B cell (primary cell): ENCODE measurements around the gene C19orf33. TPM values are rescaled to one million over a fixed set of nuclear protein-coding genes. Genes with fewer than 3 reads are reported as not detected.

Experiments used
- ATAC-seq: fragments of 200-7000 bp; cut with Tn5 transposase; one replicate; pipeline ENCODE4 v1.10.0; 2021; ENCODE audit warnings: low read depth, mild to moderate bottlenecking, moderate number of reproducible peaks, moderate library complexity
- CTCF ChIA-PET: fragments of 350-600 bp; sonication (Branson Sonifier 250); formaldehyde crosslinking; loops from one replicate; lab custom pipeline; 2021; ENCODE audit warnings: antibody characterized with exemption, inconsistent platforms; lab: Charles Lee
- POLR2A ChIA-PET: fragments of 350-600 bp; sonication (Branson Sonifier 250); formaldehyde crosslinking; loops from one replicate; lab custom pipeline; 2021; ENCODE audit warnings: antibody characterized with exemption; lab: Charles Lee
- DNase-seq: peaks from one replicate; pipeline ENCODE4 v3.0.0; 2013
- H2AFZ ChIP-seq: 2 replicates; pipeline ENCODE4 v1.6.1; 2012; ENCODE audit warnings: mild to moderate bottlenecking, low read depth, low read length; ENCODE audit not compliant: insufficient read depth, poor library complexity, severe bottlenecking
- H3K27ac ChIP-seq, 2 donors: 1 replicate in 1 of 2; 2 replicates in 1 of 2; pipeline ENCODE4 v1.5.1; 2012 to 2013; ENCODE audit warnings: low read length in 2 of 2, mild to moderate bottlenecking in 2 of 2, moderate library complexity in 1 of 2
- H3K27me3 ChIP-seq, 4 experiments: fragments of 200-600 bp in 1 of 4; sonication (generic) in 1 of 4; replicated peaks in 1 of 4; 1 replicate in 2 of 4; 2 replicates in 2 of 4; pipeline versions ENCODE4 v1.6.1 to v1.7.0; 2013 to 2016; ENCODE audit warnings: low read length in 3 of 4, mild to moderate bottlenecking in 2 of 4, mixed read lengths in 1 of 4, moderate library complexity in 1 of 4; ENCODE audit not compliant: insufficient read depth in 4 of 4, control insufficient read depth in 3 of 4; ENCODE audit errors: control extremely low read depth in 1 of 4
- H3K36me3 ChIP-seq, 2 experiments: replicated peaks in 1 of 2; 1 replicate in 1 of 2; 2 replicates in 1 of 2; pipeline versions ENCODE4 v1.6.1 to v1.7.1; 2013; ENCODE audit warnings: low read length in 1 of 2; ENCODE audit not compliant: insufficient read depth in 2 of 2, control insufficient read depth in 1 of 2; ENCODE audit errors: control extremely low read depth in 1 of 2, extremely low read depth in 1 of 2
- H3K4me1 ChIP-seq, 2 donors: fragments of 200-600 bp in 1 of 2; sonication (generic) in 1 of 2; 1 replicate in 1 of 2; 2 replicates in 1 of 2; pipeline versions ENCODE4 v1.5.1 to v1.6.1; 2013 to 2017; ENCODE audit warnings: low read length in 2 of 2; ENCODE audit not compliant: control insufficient read depth in 2 of 2, insufficient read depth in 2 of 2
- H3K4me2 ChIP-seq: replicated peaks from 2 replicates; pipeline ENCODE3; 2012; ENCODE audit warnings: mild to moderate bottlenecking, low read depth, low read length; ENCODE audit not compliant: poor library complexity, severe bottlenecking
- H3K4me3 ChIP-seq, 5 experiments: fragments of 200-600 bp in 1 of 5; sonication (generic) in 1 of 5; 1 replicate in 3 of 5; 2 replicates in 2 of 5; pipeline versions ENCODE4 v1.5.1 to v1.7.0; 2011 to 2016; ENCODE audit warnings: low read length in 4 of 5, mild to moderate bottlenecking in 4 of 5, low read depth in 2 of 5, control low read depth in 1 of 5, moderate library complexity in 1 of 5; ENCODE audit not compliant: insufficient read depth in 1 of 5; ENCODE audit errors: control extremely low read depth in 1 of 5, extremely low read depth in 1 of 5
- H3K79me2 ChIP-seq: fragments of 200-600 bp; sonication (generic); one replicate; pipeline ENCODE4 v1.6.0; 2016; ENCODE audit warnings: low read length; ENCODE audit not compliant: control insufficient read depth, insufficient read depth
- H3K9ac ChIP-seq: fragments of 200-600 bp; sonication (generic); 2 replicates; pipeline ENCODE4 v1.6.1; 2017; ENCODE audit warnings: mild to moderate bottlenecking, low read length, moderate library complexity
- H3K9me3 ChIP-seq, 3 donors: one replicate each; pipeline versions ENCODE4 v1.6.1 to v1.7.1; 2013; ENCODE audit warnings: low read length in 2 of 3; ENCODE audit not compliant: control insufficient read depth in 2 of 3, insufficient read depth in 1 of 3; ENCODE audit errors: control extremely low read depth in 1 of 3
- H4K20me1 ChIP-seq: 2 replicates; pipeline ENCODE4 v1.6.0; 2012; ENCODE audit warnings: mild to moderate bottlenecking, low read length; ENCODE audit not compliant: insufficient read depth, control insufficient read depth, poor library complexity, severe bottlenecking
- H3K27ac Mint-ChIP-seq: one replicate; pipeline ENCODE4 v1.8.0; 2021; ENCODE audit warnings: mixed read lengths
- H3K27me3 Mint-ChIP-seq: one replicate; pipeline ENCODE4 v1.8.0; 2021; ENCODE audit warnings: mixed read lengths
- H3K4me1 Mint-ChIP-seq: one replicate; pipeline ENCODE4 v1.8.0; 2021; ENCODE audit warnings: mixed read lengths
- H3K4me3 Mint-ChIP-seq: one replicate; pipeline ENCODE4 v1.8.0; 2021; ENCODE audit warnings: mixed read lengths
- H3K9me3 Mint-ChIP-seq: one replicate; pipeline ENCODE4 v1.8.0; 2022; ENCODE audit warnings: mixed read lengths; ENCODE audit not compliant: insufficient read depth
- EZH2 ChIP-seq: IDR thresholded peaks from 2 replicates; pipeline ENCODE4 v1.6.1; 2012; ENCODE audit warnings: borderline replicate concordance, low read depth, mild to moderate bottlenecking, moderate library complexity, low read length; ENCODE audit not compliant: insufficient read depth, poor library complexity, severe bottlenecking
- WGBS: methylation state at CpG from one replicate; pipeline ENCODE4 v1.1.5; 2013; ENCODE audit warnings: missing lambda C conversion rate; ENCODE audit not compliant: insufficient coverage; 5-methylcytosine and 5-hydroxymethylcytosine counted together
- intact Hi-C: fragments of 100-400 bp; cut with micrococcal nuclease; formaldehyde crosslinking; loops from one replicate; pipeline ENCODE4 v1.10.0; 2022
- polyA plus RNA-seq: library from polyadenylated mRNA; depleted of rRNA; stranded (reverse); fragments of >200 nt; gene quantifications from 2 replicates; pipeline ENCODE4 v1.2.3, GENCODE V29; 2012
- total RNA-seq, 2 donors: library from RNA; stranded (reverse); fragments of 120-200 nt in 1 of 2; gene quantifications; 1 replicate in 1 of 2; 2 replicates in 1 of 2; pipeline versions ENCODE4 v1.2.3 to v1.2.4, GENCODE V29; 2013 to 2022
- TF ChIP-seq, protein P1 (sequence below): fragments of 200-600 bp; IDR thresholded peaks from one replicate; pipeline ENCODE4 v1.8.0; 2022; ENCODE audit warnings: antibody characterized with exemption, mild to moderate bottlenecking

Gene C19orf33
- total and polyA plus RNA-seq, 2 donors (not counting 1 experiment from before 2014, with no cell fraction given): 1.2 TPM; not detected in 1

DNA sequence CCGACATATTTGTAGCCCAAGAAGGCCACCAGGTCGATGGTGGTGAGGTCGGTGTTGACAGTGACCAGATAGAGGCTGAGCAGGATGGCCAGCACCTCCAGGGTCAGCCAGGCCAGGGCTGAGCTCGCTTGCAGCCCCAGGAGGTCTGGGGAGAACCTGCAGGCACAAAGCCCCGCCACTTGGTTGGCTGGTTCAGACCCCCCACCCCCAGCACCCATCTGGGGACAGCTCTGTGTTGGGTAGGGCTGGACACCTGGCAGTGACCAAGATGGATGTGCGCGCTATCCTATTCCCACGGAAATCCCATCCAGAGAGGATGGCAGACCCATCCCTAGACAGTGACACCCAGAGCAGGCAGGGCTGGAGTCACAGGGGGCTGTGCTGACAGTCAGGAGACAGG lies 3.5 kb downstream of the C19orf33 start:
- Mint-ChIP-seq H3K9me3 (peaks cover 2% of the 10 kb centered on the region), H3K4me1 (peaks cover 5% of the 10 kb centered on the region), H3K4me3 (no peak overlapping the region), H3K27me3 (no peaks in the 10 kb centered on the region), H3K27ac (no peak overlapping the region)
- Histone ChIP-seq H4K20me1 (no peaks in the 10 kb centered on the region), H3K4me1 (peaks cover 0 to 3% of the 10 kb centered on the region in 2 donors), H3K27ac (no peak overlapping the region), H3K4me3 (no peak overlapping the region), H3K9ac (no peak overlapping the region), H2AFZ (no peak overlapping the region), H3K27me3 (no peaks in the 10 kb centered on the region), H3K4me2 (no peak overlapping the region), H3K36me3 (peaks cover 0 to 17% of the 10 kb centered on the region in 2 experiments), H3K9me3 (peaks cover 0 to 12% (median 0%) of the 10 kb centered on the region in 3 donors), H3K79me2 (no peaks in the 10 kb centered on the region)
- 98% methylated on average over 4 of the region's 8 CpGs for WGBS
- ChIA-PET POLR2A (no interaction called here), CTCF (no interaction called here)
- intact Hi-C loops: no loop called here
- ATAC-seq (no peak), DNase-seq (no peak)
- TF ChIP-seq, protein P1, sequence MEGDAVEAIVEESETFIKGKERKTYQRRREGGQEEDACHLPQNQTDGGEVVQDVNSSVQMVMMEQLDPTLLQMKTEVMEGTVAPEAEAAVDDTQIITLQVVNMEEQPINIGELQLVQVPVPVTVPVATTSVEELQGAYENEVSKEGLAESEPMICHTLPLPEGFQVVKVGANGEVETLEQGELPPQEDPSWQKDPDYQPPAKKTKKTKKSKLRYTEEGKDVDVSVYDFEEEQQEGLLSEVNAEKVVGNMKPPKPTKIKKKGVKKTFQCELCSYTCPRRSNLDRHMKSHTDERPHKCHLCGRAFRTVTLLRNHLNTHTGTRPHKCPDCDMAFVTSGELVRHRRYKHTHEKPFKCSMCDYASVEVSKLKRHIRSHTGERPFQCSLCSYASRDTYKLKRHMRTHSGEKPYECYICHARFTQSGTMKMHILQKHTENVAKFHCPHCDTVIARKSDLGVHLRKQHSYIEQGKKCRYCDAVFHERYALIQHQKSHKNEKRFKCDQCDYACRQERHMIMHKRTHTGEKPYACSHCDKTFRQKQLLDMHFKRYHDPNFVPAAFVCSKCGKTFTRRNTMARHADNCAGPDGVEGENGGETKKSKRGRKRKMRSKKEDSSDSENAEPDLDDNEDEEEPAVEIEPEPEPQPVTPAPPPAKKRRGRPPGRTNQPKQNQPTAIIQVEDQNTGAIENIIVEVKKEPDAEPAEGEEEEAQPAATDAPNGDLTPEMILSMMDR: no peak
- TF ChIP-seq EZH2: no peak

DNA sequence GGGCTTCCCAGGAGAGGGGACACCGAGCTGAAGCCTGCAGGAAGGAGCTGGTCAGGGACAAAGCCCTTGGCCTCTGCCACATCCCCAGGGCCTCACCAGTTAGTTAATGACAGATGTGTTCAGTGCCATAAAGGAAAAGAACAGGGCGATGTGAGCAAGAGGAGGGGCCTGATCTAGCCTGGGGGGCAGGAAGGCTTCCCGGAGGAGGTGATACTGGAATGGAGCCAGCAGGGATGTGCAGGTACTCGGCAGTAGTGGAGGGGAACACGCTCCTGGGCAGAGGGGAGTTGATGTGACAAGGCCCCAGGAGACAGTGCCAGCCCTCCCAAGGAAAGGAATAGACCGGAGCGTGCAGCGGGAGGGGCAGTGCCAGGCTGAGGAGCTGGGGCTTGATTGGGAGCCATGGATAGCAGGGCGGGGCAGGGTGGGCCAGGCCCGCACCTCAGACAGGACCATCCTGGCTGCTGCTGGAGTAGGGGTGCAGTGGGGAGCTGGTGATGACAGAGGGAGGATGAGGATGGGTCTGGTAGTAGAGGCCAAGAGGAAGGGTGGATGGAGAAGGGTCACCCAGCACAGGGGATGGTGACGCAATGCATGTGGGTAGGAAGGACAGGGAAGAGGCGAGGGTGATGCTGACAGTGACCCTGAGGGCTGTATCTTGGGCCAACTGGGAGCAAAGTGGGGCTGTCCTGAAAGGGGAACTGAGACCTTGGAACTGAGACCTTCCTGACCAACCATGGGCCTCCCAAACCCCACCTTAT lies 4.1 kb downstream of the C19orf33 start:
- no peak overlapping the region for H2AFZ ChIP-seq
- no peaks in the 10 kb centered on the region for H3K79me2 ChIP-seq
- peaks cover 0 to 17% of the 10 kb centered on the region in 2 experiments for H3K36me3 ChIP-seq
- no peak overlapping the region for H3K4me3 ChIP-seq
- H3K27ac Mint-ChIP-seq: no peak overlapping the region
- no peak overlapping the region for H3K9ac ChIP-seq
- no peak overlapping the region for H3K27ac ChIP-seq
- no peaks in the 10 kb centered on the region for H3K27me3 ChIP-seq
- no peak overlapping the region for H3K4me2 ChIP-seq
- H3K9me3 Mint-ChIP-seq: no peaks in the 10 kb centered on the region
- ChIA-PET CTCF (no interaction called here), POLR2A (no interaction called here)
- no peaks in the 10 kb centered on the region for H4K20me1 ChIP-seq
- DNase-seq (no peak), ATAC-seq (no peak)
- H3K27me3 Mint-ChIP-seq: no peaks in the 10 kb centered on the region
- WGBS: 97% methylated on average over 11 of the region's 12 CpGs
- H3K9me3 ChIP-seq: peaks cover 0 to 6% (median 0%) of the 10 kb centered on the region in 3 donors
- TF ChIP-seq, protein P1: no peak
- no peak for TF ChIP-seq EZH2
- peaks cover 0 to 5% of the 10 kb centered on the region in 2 donors for H3K4me1 ChIP-seq
- peaks cover 8% of the 10 kb centered on the region for H3K4me1 Mint-ChIP-seq
- H3K4me3 Mint-ChIP-seq: no peak overlapping the region
- intact Hi-C loops: no loop called here
